NCI-H446 treated with DMSO at 0.1 percent for 48 hours (cell line): ENCODE measurements around the gene LGALS1.
A peak's percentile ranks its signal among the peaks of the same experiment; 100 is the strongest.

ENCODE experiments used
- DNase-seq: peaks from one replicate; lab custom pipeline; 2025; lab: John Stamatoyannopoulos, UW

The LGALS1 gene

DNA sequence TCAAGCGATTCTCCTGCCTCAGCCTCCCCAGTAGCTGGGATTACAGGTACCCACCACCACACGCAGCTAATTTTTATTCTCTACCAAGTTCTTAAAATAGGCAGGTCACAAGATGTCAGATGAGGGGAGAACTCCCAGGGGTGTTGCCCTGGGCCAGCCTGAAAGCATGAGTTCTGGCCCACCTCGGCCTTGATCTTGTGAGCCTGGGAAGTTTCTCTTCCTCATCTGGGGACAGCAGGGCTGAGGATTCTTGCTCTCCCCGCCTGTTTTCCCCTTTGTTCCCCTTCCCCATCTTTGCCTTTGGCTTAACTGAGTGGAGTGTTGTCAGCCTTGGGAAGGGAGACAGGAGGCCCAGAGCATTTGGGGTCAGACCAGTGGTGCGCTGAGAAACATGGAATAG is 13.4 kb upstream of the LGALS1 start:
- DNase-seq = no peak

DNA sequence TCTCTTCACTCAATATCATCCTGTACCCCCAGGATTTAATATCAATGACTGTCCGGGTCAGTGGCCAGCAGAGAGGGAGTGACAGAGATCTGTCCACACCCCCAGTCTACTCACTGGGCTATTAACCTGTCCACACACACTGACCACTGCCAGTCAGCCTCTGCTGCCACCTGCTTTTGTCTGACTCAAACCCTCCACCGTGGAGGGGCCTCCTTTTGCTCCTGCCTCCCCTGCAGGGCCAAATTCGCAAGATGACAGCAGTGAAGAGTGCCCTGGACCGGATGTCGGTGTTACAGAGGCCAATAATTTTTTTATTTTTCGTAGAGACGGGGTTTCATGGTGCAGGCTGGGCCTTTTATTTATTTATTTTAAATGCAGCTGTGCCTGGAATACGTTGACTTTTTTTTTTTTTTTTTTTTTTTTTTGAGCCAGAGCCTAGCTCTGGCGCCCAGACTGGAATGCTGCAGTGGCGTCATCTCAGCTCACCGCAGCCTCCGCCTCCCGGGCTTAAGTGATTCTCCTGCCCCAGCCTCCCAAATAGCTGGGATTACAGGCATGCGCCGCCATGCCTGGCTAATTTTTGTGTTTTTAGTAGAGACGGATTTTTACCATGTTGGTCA is 11.8 kb upstream of the LGALS1 start:
- DNase-seq = no peak

DNA sequence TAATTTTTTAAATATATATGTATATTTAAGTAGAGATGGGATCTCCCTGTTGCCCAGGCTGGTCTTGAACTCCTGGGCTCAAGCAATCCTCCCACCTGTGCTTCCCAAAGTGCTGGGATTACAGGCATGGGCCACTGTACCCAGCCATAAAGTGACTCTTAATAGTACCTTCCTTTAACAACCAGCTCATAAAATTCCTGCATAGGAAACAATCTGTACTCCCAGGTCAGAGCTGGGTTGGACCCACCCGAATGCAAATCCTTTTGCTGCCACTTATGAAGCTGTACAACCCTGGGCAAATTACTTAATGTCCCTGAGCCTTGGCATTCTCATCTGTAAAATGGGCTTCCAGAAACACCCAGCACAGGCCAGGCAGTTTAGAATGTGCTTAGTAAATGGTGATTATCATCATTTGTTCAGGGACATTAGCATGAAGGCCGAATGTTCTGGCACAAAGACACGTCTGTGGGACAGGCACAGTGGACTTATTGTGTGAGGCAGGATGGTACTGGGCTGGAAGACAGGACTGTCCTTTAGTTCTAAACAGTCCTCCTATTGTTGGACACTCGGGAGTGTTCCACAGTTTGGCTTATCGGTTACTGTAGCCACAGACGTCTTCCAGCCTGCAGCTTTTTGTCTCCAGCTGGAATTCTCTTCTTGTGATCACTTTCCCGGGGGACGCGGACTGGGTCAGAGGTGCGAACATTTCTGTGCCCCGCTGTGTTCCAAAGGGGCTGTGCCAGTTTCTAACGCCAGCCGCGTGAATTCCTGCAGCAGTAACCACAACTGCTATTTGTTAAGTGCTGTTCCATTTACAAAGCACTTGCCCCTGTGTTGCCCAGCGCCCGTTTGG is 11.0 kb upstream of the LGALS1 start:
- DNase-seq = no peak

DNA sequence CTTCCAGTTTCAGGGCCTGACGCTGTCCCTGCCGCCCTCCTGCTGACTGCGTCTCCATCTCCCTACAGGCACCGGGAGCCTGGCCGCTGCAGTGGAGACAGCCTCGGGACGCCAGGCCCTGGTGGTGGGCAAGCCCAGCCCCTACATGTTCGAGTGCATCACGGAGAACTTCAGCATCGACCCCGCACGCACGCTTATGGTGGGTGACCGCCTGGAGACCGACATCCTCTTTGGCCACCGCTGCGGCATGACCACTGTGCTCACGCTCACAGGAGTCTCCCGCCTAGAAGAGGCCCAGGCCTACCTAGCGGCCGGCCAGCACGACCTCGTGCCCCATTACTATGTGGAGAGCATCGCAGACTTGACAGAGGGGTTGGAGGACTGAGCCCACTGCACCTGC is 9.9 kb upstream of the LGALS1 start:
- no peak for DNase-seq

DNA sequence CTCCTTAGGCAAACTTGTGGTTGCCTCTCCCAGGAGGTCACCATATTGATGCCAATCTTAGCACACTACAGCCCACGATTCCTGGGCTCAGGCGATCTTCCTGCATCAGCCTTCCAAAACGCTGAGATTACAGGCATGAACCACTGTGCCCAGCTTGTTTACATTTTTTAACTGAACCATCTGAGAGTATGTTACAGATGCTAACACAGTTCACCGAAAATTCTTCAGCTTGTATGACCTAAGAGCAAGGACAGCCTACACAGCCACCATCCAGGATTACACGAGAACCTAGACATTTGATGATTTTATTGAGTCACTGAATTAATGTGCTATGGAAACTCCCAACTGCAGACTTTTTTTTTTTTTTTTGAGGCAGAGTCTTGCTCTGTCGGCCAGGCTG is 5.8 kb upstream of the LGALS1 start:
- no peak for DNase-seq

DNA sequence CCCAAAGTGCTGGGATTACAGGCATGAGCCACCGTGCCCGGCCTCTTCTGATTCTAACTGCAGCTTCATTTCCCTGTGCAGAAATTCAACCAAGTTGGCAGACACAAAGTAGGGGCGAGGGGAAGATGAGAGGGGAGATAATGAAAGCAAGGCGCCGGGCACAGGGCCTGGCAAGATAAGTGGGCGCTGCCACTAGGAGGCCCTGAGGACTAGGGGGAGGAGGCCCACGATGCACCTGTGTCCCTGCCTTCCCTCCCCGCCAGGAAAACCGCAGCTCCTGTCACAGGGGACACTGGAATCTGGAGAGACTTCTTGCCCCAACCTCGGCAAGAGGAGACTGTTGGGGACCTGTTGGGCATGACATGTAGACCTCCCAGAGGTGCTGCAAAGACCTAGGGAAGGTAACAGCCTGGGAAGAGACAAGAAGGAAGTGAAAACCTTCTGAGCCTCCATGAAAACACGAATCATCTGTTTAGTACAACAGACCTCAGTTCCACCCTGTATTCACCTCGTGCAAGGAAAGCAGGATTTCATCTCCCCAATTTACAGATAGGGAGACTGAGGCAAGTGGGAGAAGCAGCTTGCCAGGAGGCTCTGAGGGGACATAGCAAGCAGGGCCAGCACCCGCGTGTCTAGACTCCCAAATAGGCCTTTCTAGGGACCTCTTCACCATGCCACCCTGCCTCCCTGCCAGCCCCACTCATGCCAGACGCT is 3.1 kb upstream of the LGALS1 start:
- no peak for DNase-seq

DNA sequence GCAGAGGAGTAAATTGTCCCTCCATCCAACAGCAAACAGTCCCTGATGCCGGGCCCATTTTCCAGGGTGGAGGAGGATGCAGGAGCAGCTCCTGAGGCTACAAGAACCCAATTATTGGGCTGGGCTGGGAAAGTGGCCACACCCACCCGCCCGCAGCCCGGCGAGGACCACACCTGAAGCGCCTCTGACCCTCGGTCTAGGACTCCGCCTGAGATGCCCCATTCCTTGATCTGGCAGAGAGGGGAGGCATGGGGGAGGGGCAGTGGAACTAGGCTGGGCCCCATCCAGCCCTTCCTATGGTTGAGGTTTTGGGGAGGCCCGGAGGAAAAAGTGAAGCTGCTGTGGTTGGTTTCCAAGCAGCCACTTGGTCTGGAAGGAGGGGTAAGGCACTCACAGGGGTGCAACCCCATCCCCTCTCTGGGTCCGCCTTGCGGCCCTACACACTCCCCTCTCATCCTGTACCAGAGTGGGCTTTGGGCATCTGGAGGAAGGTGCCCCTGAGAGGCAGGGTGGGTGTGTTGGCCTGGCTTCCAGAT is 2.4 kb upstream of the LGALS1 start:
- no peak for DNase-seq

DNA sequence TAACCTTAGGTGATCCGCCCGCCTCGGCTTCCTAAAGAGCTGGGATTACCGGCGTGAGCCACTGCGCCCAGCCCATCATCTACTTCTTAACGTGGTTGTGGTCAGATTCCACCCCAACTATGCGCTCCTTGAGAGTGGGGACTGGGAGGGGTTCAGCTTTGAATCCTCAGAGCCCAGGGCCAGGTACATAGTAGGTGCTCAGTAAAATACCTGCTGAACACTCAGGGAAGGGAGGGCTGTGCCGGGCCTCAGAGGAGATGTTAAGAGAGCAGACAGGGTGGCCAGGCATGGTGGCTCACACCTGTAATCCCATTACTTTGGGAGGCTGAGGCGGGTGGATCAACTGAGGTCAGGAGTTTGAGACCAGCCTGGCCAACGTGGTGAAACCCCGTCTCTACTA is 1.2 kb upstream of the LGALS1 start:
- DNase-seq = no peak

DNA sequence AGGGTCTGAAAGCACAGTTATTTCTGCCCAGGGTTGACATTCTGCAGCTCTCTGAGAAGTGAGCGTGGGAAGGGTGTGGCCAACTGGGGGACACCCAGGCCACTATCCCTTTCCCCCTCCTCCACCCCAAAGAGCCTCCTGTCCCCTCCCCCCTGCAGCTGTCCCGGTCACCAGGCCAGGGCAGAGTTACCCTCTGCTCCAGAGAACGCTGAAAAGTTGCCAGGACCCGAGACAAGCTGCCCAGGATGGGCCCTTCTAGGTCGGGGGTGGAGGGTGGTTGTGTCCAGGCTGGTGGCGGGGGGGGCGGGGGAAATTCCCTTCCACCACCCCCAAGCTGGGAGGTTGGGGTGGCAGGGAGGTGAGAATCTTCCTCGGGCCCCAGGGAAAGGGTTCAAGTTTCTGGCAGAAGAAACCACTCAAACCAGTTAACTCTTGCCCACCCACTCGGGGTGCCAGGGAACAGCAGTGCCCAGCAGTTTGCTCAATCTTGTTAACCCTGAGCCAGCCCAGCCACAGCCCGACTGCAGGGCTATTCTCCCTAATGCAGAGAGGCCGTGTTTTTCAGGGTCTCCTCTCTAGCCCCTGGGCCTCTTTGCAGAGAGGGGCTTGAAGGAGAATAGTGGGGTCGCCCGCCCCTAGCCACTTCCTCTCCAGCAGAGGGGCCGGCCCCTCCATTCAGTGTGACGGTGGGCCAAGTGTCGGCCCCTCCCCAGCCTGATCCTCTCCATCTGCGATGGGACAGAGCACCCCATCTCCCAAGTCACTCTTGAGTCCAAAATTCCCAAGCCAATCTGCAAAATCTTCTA is 697 bp downstream of the LGALS1 start:
- DNase-seq = no peak

DNA sequence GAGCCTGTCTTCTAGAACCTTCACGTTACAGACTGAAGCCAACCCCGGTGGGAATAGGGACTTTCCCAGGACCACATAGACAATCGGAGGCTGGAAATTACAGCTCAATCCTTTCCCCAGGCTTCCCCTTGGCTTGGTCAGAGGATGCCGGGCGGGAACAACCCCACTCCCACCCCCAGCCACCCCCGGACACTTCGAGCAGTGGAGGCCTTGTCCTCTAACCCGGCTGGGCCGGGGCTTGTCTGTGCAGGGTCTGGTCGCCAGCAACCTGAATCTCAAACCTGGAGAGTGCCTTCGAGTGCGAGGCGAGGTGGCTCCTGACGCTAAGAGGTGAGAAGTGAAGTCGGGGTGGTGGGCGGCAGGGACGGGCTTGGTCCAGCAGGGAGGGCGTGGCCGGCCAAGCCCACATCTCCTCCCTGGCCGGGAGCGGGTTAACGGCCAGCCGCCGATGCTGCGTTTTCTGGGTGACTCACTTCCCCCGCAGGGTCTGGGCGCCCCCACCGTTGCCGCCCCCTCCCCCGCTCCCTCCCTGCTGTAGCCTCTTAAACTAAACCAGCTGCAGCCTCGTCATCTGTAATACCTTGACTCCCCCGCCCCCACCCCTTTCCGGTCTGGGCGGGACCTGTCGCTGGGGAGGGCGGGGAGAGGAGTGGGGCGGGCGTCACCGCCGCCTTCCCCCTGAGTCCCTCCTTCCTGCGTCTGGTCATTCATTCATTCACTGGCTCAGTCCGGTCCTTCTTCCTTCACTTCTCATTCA is 1.5 kb downstream of the LGALS1 start:
- DNase-seq = no peak

DNA sequence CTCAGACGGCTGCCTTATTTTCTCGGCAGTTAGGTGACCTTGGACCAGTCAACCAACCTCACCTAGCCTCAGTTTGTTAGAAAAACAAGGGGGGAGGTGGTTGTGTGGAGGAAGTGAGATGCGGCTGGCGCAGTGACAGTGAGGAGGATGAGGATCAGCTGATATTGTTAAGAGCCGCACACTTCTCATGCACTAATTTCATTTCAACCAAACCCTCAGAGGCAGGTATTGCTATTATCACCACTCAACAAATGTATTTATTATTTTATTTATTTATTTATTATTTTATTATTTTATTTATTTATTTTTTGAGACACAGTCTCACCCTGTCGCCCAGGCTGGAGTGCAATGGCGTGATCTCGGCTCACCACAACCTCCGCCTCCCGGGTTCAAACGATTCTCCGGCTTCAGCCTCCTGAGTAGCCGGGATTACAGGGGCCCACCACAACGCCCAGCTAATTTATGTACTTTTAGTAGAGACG is 2.1 kb downstream of the LGALS1 start:
- DNase-seq = no peak

DNA sequence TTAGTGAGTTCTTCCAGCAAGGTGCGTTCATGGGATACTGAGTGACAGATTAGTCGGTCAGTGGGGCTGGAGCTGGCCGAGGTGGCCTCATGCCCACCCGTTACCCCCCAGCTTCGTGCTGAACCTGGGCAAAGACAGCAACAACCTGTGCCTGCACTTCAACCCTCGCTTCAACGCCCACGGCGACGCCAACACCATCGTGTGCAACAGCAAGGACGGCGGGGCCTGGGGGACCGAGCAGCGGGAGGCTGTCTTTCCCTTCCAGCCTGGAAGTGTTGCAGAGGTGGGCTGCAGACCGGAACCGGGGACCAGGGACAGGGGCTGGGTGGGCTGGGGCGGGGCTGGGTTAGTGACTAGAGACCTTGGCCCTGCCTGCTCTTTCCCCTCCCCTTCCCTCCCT is 2.9 kb downstream of the LGALS1 start:
- no peak for DNase-seq

DNA sequence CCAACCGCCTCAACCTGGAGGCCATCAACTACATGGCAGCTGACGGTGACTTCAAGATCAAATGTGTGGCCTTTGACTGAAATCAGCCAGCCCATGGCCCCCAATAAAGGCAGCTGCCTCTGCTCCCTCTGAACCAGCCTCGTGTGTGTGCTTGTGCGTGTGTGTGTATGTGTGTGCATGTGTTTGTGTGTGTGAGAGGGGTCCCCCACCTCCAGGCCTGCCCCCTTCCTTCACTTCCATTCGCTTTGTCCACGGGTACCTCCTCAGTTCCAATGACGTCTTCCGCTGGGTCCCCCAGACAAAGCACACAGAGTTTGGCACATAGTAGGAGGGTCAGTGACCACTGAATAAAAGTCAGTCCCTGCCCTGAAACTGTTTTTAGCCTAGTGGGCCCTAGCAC is 4.2 kb downstream of the LGALS1 start:
- no peak for DNase-seq

DNA sequence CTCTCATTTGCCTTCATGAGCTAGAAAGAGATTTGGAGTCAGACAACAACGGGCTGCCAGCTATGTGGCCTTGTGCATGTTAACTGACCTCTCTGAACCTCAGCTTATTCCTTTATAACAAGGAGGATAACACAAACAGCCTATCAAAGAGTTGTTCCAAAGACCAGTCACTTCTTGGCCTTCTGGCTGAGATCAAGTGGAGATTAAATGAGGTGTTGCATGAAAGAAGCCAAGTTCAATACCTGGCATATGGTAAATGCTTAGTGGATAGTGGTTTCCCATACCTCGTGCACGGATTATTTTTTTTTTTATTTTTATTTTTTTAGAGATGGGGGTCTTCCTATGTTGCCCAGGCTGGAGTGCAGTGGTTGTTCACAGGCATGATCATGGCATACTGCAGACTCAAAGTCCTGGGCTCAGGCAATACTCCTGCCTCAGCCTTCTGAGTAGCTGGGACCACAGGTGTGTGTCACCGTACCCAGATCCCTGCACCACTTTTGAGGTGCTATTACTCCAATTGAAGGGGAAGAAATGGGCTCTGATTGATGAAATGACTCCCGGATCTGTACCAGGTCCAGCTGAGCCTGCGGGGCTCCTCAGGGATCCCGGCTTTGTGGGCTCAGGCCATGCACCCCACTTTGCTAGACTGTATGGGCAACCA is 4.9 kb downstream of the LGALS1 start:
- DNase-seq = no peak

DNA sequence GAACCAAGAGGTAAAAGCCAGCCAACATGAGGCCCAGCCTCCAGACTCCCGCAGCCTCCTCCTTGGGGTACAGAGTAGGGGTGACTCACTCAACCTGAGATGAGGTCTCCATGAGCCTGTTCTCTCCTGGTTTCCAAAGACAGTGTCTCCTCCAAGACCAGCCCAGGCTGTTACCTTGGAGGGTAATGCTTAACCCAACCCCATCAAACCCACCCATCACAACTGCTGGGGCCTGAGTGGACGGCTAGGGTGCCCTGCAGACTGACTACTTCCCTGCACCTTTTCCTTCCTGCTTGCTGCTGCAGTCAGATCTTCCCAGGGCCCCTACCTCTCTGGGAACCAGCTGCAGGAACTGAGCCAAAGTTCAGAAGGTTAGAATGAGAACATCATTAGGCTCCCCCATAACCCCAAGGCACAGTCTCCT is 5.6 kb downstream of the LGALS1 start:
- no peak for DNase-seq

DNA sequence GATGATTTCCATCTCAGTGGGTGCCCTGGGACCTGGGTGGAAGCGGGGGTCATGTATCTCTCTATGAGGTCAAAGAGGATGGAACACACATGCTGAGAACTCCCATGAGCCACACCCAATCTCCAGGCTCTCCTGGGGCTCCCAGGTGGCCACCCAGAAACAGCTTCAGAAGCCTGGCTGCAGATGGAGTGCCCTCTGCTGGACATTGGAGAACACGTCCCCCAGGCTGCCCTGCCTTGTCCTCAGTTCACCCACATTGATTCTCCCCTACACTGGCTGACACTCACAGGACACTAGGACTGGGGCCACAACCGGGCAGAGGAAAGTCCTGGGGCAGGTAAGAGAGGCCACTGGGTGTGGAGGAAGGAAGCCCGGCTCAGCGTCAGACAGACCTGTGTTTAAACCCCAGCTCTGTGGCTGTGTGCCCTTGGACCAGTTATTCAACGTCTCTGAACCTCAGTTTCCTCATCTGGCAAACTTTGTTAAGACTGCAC is 6.2 kb downstream of the LGALS1 start:
- peak; percentile 7 for DNase-seq

DNA sequence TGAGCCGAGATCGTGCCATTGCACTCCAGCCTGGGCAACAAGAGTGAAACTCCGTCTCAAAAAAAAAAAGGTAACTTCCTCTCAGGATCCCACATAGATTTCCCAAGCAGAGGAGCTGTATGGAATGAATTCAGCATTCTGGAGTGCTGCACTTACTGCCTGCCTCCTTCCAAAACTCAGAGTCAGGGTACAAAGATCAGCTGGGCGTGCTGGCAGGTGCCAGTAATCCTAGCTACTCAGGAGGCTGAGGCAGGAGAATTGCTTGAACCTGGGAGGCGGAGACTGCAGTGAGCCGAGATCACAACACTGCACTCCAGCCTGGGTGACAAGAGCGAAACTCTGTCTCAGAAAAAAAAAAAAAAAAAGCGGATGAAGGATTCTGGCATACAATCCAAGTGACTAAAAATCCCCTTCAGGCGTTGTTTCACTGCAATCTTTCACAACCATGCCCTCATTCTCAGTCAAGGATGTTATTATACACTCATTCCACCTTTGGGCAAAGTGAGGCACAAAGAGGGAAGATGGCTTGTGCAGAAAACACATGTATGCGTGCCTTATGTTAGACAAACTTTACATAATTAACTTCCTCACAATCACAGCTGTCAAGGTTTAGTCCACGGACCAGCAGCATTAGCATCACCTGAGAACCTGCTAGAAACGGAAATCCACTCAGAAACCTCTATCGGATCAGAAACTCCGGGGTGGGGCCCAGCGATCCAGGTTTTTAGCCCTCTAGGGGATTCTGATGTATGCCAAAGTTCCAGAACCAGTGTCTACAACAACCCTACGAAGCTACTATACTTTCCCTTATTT is 9.6 kb downstream of the LGALS1 start:
- DNase-seq = no peak

DNA sequence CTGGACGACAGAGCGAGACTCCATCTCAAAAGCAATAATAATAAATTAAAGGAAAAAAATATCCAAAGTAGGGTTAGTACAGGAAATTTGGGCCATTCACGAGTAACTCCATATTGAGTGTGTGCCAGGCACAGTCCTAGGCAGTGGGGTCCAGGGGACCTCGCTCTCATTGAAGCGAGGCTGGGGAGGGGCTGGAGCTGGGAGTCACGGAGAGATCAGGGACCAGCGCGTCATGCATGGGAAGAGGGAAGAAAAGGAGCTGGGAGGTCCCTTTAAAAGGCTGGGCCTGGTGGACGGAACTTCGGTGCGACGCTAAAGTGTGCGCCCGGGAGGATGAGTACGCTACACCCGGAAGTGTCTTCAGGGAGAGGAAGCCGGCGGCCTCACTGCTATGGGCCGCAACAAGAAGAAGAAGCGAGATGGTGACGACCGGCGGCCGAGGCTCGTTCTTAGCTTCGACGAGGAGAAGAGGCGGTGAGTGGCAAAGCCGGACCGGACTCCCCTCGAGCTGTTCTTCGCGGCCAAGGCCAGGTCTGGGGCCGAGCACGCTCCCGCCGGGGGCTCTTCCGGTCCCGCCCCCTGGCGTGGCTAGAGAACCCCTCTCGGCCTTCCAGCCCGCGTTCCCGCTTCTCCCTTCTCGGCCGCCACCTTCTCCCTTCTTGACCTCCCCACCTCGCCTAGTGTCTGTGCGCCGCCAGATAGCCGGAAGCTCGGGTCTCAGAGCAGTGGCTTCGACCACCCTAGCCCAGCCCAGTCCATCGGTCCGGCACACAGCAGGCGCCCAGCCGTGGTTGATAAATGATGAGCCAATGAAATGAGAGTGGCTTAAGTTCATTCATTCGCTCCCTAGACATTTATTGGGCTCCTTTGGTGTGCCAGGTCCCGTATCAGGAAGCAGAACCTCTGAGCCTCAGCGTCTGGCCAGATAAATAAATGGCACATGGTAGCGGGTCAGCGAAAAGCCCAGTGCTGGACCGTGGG is 10.9 kb downstream of the LGALS1 start, which contains the start of gene NOL12:
NOL12 (plus strand) TSS at position 342 of the 981 bp plus-strand sequence; CDS start at position 392, 50 bp downstream.
- peak; percentile 70 for DNase-seq
